Measurements from ENCODE around the gene ALS2CL.

The ALS2CL gene

DNA sequence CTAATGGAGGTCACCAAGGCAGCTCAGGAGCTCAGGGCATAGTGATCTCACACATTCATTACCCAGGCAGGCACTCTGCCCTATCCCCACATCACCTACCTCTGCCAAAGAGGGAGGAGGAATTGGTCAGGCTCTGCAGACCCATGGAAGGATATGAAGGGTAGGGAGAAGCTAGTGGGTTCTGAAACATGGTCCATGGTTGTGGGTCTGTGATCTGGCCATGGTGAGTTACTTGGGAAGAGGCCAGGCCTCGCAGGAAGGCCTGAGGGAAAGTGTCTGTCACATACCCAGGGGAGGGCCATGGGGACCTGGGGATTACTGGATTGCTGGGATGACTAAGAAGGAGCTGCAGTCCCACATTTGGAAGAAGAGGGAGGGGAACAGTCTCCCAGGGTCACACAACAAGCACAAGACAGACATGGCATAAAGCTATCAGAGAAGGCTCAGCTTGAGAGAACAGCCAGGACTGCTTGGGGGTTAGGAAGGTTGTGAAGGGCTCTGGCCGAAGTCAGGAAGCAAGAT, 25.6 kb upstream of the ALS2CL start:
- no peaks in the 10 kb centered on the region for H3K36me3 ChIP-seq
- H3K27me3 ChIP-seq = peaks cover 0 to 25% of the 10 kb centered on the region in 2 donors
- no peaks in the 10 kb centered on the region for H3K9me3 ChIP-seq
- no peak for DNase-seq
- H3K4me1 ChIP-seq = peaks cover 0 to 6% (median 0%) of the 10 kb centered on the region in 4 donors
- H3K4me3 ChIP-seq = no peak overlapping the region
- H3K27ac ChIP-seq = no peak overlapping the region
- intact Hi-C loops (cut with DNase I; ENCODE audit: low total_unique reads) = loop anchor here (10.0 kb wide), 1 partner anchor 116 kb away; no protein-coding TSS in a partner anchor
- TF ChIP-seq CTCF (IDR thresholded peaks at IDR 0.05) = no peak

- Histone ChIP-seq H3K27ac (no peak within 1 kb of the TSS), H3K4me3 (no peak within 1 kb of the TSS), H3K36me3 (no peaks in the 10 kb centered on the region), H3K27me3 (peaks cover 0 to 25% of the 10 kb centered on the region in 2 donors), H3K9me3 (no peaks in the 10 kb centered on the region), H3K4me1 (peaks cover 0 to 6% (median 0%) of the 10 kb centered on the region in 4 donors)
- DNase-seq = peak in 1 of 2 donors; percentile 62
- intact Hi-C loops (cut with DNase I; ENCODE audit: low total_unique reads) = loop anchor here (10.0 kb wide), 1 partner anchor 117 kb away; no protein-coding TSS in a partner anchor
- TF ChIP-seq CTCF (IDR thresholded peaks at IDR 0.05) = no peak
Observed at GRCh38 chr3:46717447-46718231, 24.2 kb upstream of the ALS2CL start, which contains the start of gene PRSS50. PRSS50 (minus strand) TSS chr3:46717869; CDS start chr3:46717824, 45 bp downstream.

GRCh38 chr3:46716461-46717441, 23.3 kb upstream of the ALS2CL start:
- no peaks in the 10 kb centered on the region for H3K36me3 ChIP-seq
- peaks cover 0 to 6% (median 0%) of the 10 kb centered on the region in 4 donors for H3K4me1 ChIP-seq
- TF ChIP-seq CTCF (IDR thresholded peaks at IDR 0.05) = no peak
- intact Hi-C loops (cut with DNase I; ENCODE audit: low total_unique reads) = loop anchor here (10.0 kb wide), 1 partner anchor 118 kb away; no protein-coding TSS in a partner anchor
- H3K9me3 ChIP-seq = no peaks in the 10 kb centered on the region
- no peak overlapping the region for H3K27ac ChIP-seq
- DNase-seq = peak in 1 of 2 donors; percentile 46
- peaks cover 0 to 25% of the 10 kb centered on the region in 2 donors for H3K27me3 ChIP-seq
- no peak overlapping the region for H3K4me3 ChIP-seq

- H3K9me3 ChIP-seq = no peaks in the 10 kb centered on the region
- intact Hi-C loops (cut with DNase I; ENCODE audit: low total_unique reads) = loop anchor here (10.0 kb wide), 1 partner anchor 119 kb away; no protein-coding TSS in a partner anchor
- DNase-seq = peak in 1 of 2 donors; percentile 53
- H3K27me3 ChIP-seq = peaks cover 0 to 21% of the 10 kb centered on the region in 2 donors
- no peak for TF ChIP-seq CTCF (IDR thresholded peaks at IDR 0.05)
- H3K4me3 ChIP-seq = no peak overlapping the region
- H3K4me1 ChIP-seq = peaks cover 0 to 6% (median 0%) of the 10 kb centered on the region in 4 donors
- no peaks in the 10 kb centered on the region for H3K36me3 ChIP-seq
- H3K27ac ChIP-seq = no peak overlapping the region
Observed at GRCh38 chr3:46715507-46716175, 22.2 kb upstream of the ALS2CL start.
